Activated naive CD8-positive, alpha-beta T cell (primary cell): Measurements from ENCODE around the gene FCN3.

Source experiments
- H3K27ac Mint-ChIP-seq: one replicate; pipeline ENCODE4 v1.8.0; 2021; ENCODE audit warnings: mixed read lengths
- H3K27me3 Mint-ChIP-seq: one replicate; pipeline ENCODE4 v1.8.0; 2021; ENCODE audit warnings: mixed read lengths
- H3K36me3 Mint-ChIP-seq: one replicate; pipeline ENCODE4 v1.8.0; 2021; ENCODE audit warnings: mixed read lengths
- H3K4me1 Mint-ChIP-seq: one replicate; pipeline ENCODE4 v1.8.0; 2021; ENCODE audit warnings: low read depth, mixed read lengths
- H3K4me3 Mint-ChIP-seq: one replicate; pipeline ENCODE4 v1.8.0; 2021; ENCODE audit warnings: mild to moderate bottlenecking, mixed read lengths
- H3K9me3 Mint-ChIP-seq: one replicate; pipeline ENCODE4 v1.8.0; 2021; ENCODE audit warnings: low read depth, mixed read lengths

The FCN3 gene

GRCh38 chr1:27359822-27360158 is 14.8 kb downstream of the FCN3 start:
- H3K4me1 Mint-ChIP-seq = peaks cover 45% of the 10 kb centered on the region
- H3K27me3 Mint-ChIP-seq = no peaks in the 10 kb centered on the region
- H3K9me3 Mint-ChIP-seq = no peaks in the 10 kb centered on the region
- no peaks in the 10 kb centered on the region for H3K36me3 Mint-ChIP-seq
- no peak overlapping the region for H3K27ac Mint-ChIP-seq
- H3K4me3 Mint-ChIP-seq = peak overlapping the region; percentile 77

- Mint-ChIP-seq H3K9me3 (no peaks in the 10 kb centered on the region), H3K4me3 (no peak overlapping the region), H3K27me3 (no peaks in the 10 kb centered on the region), H3K4me1 (peaks cover 42% of the 10 kb centered on the region), H3K27ac (no peak overlapping the region), H3K36me3 (no peaks in the 10 kb centered on the region)
Measured at GRCh38 chr1:27358928-27359313, 15.7 kb downstream of the FCN3 start.

- Mint-ChIP-seq H3K4me1 (peaks cover 44% of the 10 kb centered on the region), H3K9me3 (no peaks in the 10 kb centered on the region), H3K36me3 (no peaks in the 10 kb centered on the region), H3K27ac (no peak overlapping the region), H3K4me3 (peak overlapping the region; percentile 77), H3K27me3 (no peaks in the 10 kb centered on the region)
Measured at GRCh38 chr1:27358038-27358927, 16.3 kb downstream of the FCN3 start.

GRCh38 chr1:27357281-27358037 is 17.2 kb downstream of the FCN3 start:
- Mint-ChIP-seq H3K9me3 (no peaks in the 10 kb centered on the region), H3K27ac (peak overlapping the region; percentile 81), H3K4me1 (peaks cover 42% of the 10 kb centered on the region), H3K27me3 (no peaks in the 10 kb centered on the region), H3K36me3 (no peaks in the 10 kb centered on the region), H3K4me3 (peak overlapping the region; percentile 77)

GRCh38 chr1:27356619-27357280 is 17.9 kb downstream of the FCN3 start:
- Mint-ChIP-seq H3K4me1 (peaks cover 42% of the 10 kb centered on the region), H3K27ac (peak overlapping the region; percentile 81), H3K4me3 (peak overlapping the region; percentile 77), H3K27me3 (no peaks in the 10 kb centered on the region), H3K9me3 (no peaks in the 10 kb centered on the region), H3K36me3 (no peaks in the 10 kb centered on the region)

- Mint-ChIP-seq H3K4me3 (peak overlapping the region; percentile 57), H3K27ac (peak overlapping the region; percentile 28), H3K27me3 (no peaks in the 10 kb centered on the region), H3K36me3 (no peaks in the 10 kb centered on the region), H3K9me3 (no peaks in the 10 kb centered on the region), H3K4me1 (peaks cover 42% of the 10 kb centered on the region)
Measured at GRCh38 chr1:27356277-27356618, 18.4 kb downstream of the FCN3 start.

- H3K27me3 Mint-ChIP-seq = no peaks in the 10 kb centered on the region
- peaks cover 42% of the 10 kb centered on the region for H3K4me1 Mint-ChIP-seq
- peak overlapping the region; percentile 50 for H3K27ac Mint-ChIP-seq
- no peaks in the 10 kb centered on the region for H3K36me3 Mint-ChIP-seq
- peak overlapping the region; percentile 28 for H3K4me3 Mint-ChIP-seq
- H3K9me3 Mint-ChIP-seq = no peaks in the 10 kb centered on the region
Measured at GRCh38 chr1:27355683-27356082, 18.9 kb downstream of the FCN3 start.

GRCh38 chr1:27353629-27354028 is 21.0 kb downstream of the FCN3 start:
- Mint-ChIP-seq H3K27me3 (no peaks in the 10 kb centered on the region), H3K36me3 (no peaks in the 10 kb centered on the region), H3K4me3 (no peak overlapping the region), H3K9me3 (no peaks in the 10 kb centered on the region), H3K27ac (no peak overlapping the region), H3K4me1 (peaks cover 27% of the 10 kb centered on the region)

- no peak overlapping the region for H3K4me3 Mint-ChIP-seq
- no peaks in the 10 kb centered on the region for H3K9me3 Mint-ChIP-seq
- H3K27me3 Mint-ChIP-seq = no peaks in the 10 kb centered on the region
- peaks cover 27% of the 10 kb centered on the region for H3K4me1 Mint-ChIP-seq
- no peak overlapping the region for H3K27ac Mint-ChIP-seq
- no peaks in the 10 kb centered on the region for H3K36me3 Mint-ChIP-seq
Measured at GRCh38 chr1:27353166-27353565, 21.5 kb downstream of the FCN3 start.

GRCh38 chr1:27351541-27352107 is 23.0 kb downstream of the FCN3 start:
- Mint-ChIP-seq H3K9me3 (no peaks in the 10 kb centered on the region), H3K4me1 (peaks cover 22% of the 10 kb centered on the region), H3K4me3 (no peak overlapping the region), H3K27ac (no peak overlapping the region), H3K36me3 (no peaks in the 10 kb centered on the region), H3K27me3 (no peaks in the 10 kb centered on the region)

GRCh38 chr1:27350663-27351540 is 23.7 kb downstream of the FCN3 start:
- H3K36me3 Mint-ChIP-seq = no peaks in the 10 kb centered on the region
- H3K9me3 Mint-ChIP-seq = no peaks in the 10 kb centered on the region
- no peak overlapping the region for H3K4me3 Mint-ChIP-seq
- peaks cover 21% of the 10 kb centered on the region for H3K4me1 Mint-ChIP-seq
- no peak overlapping the region for H3K27ac Mint-ChIP-seq
- H3K27me3 Mint-ChIP-seq = no peaks in the 10 kb centered on the region

GRCh38 chr1:27349784-27350662 is 24.6 kb downstream of the FCN3 start:
- no peak overlapping the region for H3K4me3 Mint-ChIP-seq
- H3K27ac Mint-ChIP-seq = no peak overlapping the region
- no peaks in the 10 kb centered on the region for H3K27me3 Mint-ChIP-seq
- H3K9me3 Mint-ChIP-seq = no peaks in the 10 kb centered on the region
- H3K36me3 Mint-ChIP-seq = no peaks in the 10 kb centered on the region
- H3K4me1 Mint-ChIP-seq = peaks cover 16% of the 10 kb centered on the region

GRCh38 chr1:27348861-27349783 is 25.5 kb downstream of the FCN3 start:
- Mint-ChIP-seq H3K9me3 (no peaks in the 10 kb centered on the region), H3K4me1 (peaks cover 20% of the 10 kb centered on the region), H3K27ac (no peak overlapping the region), H3K4me3 (peak overlapping the region; percentile 35), H3K36me3 (no peaks in the 10 kb centered on the region), H3K27me3 (no peaks in the 10 kb centered on the region)
